ENCODE data around the gene IDH3B. TPM values are rescaled to one million over a fixed set of nuclear protein-coding genes. Genes with fewer than 3 reads are reported as not detected.

Gene IDH3B
- total and polyA plus RNA-seq, 2 of the 8 experiments (the other 6 are each of a cell fraction or from before 2014, with no cell fraction given) = 110 to 167 TPM

DNA sequence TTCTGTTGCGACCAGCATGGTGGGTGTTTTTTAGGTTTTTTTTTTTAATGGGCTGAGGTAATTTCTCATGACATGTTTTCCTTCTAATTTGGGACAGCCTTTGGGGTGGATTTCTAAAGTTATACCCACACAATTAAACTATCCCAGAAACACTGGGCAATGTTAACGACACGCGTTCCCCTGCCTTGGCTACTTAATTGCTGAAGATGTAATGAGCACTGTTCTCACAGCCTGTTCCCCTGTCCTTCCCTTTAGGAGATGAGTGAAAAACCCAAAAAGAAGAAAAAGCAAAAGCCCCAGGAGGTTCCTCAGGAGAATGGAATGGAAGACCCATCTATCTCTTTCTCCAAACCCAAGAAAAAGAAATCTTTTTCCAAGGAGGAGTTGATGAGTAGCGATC is 6.3 kb downstream of the IDH3B start:
- H3K23me2 ChIP-seq (ENCODE audit: low read depth, low read length) = peaks cover 10% of the 10 kb centered on the region
- H3K4me1 ChIP-seq (replicated peaks in 1 of 4; ENCODE audit: control insufficient read depth in 3 of 4, insufficient read depth in 4 of 4, low read length in 3 of 4) = peaks cover 0 to 5% (median 3%) of the 10 kb centered on the region in 4 experiments; a peak in 5 of 7 replicates
- H3K14ac ChIP-seq (ENCODE audit: insufficient read length) = no peak overlapping the region
- no peaks in the 10 kb centered on the region for H3K27me3 ChIP-seq (replicated peaks in 1 of 4; ENCODE audit: control insufficient read depth in 3 of 4, extremely low read depth in 1 of 4, insufficient read depth in 3 of 4, low read length in 3 of 4)
- FAIRE-seq (no peak), DNase-seq (ENCODE audit: low read depth in 1 of 2, low spot score in 2 of 2) (no peak)
- WGBS, 2 experiments (ENCODE audit: extremely low coverage in 1 of 2, insufficient coverage in 1 of 2, insufficient read length in 1 of 2, insufficient replicate concordance in 2 of 2, low coverage in 1 of 2, low lambda C conversion rate in 2 of 2, missing lambda C conversion rate in 1 of 2) = 95% methylated on average over 5 of the region's 5 CpGs; no CpG with 5 or more reads in 1 of the 2 experiments
- no peak overlapping the region for H3K4me3 ChIP-seq (ENCODE audit: extremely low read depth in 1 of 4, insufficient read depth in 2 of 4, low read depth in 3 of 4, low read length in 4 of 4)
- POLR2A ChIA-PET (ENCODE audit: partially characterized antibody) = interaction anchor here (1.3 to 28.5 kb wide), 5 partner anchors 8 to 187 kb away, joined by 4 to 463 read pairs (median 18); partner anchors contain the start of genes IDH3B, NOP56 and SNRPB
- H3K79me1 ChIP-seq (ENCODE audit: low read depth, low read length) = peaks cover 9% of the 10 kb centered on the region
- no peak overlapping the region for H3K9ac ChIP-seq (replicated peaks in 1 of 4; ENCODE audit: extremely low read depth in 1 of 4, low read depth in 3 of 4, low read length in 3 of 4)
- H3K36me3 ChIP-seq (ENCODE audit: control insufficient read depth in 2 of 4, insufficient read depth in 4 of 4, low read length in 3 of 4) = peaks cover 41 to 91% (median 69%) of the 10 kb centered on the region in 4 experiments
- H4K8ac ChIP-seq (ENCODE audit: extremely low read depth, insufficient read depth, low read length) = no peak overlapping the region
- no peak overlapping the region for H2BK20ac ChIP-seq (ENCODE audit: low read length)
- H2BK15ac ChIP-seq (ENCODE audit: low read length) = no peak overlapping the region
- H2BK5ac ChIP-seq (ENCODE audit: low read depth, low read length) = no peak overlapping the region
- no peak overlapping the region for H3K18ac ChIP-seq (ENCODE audit: extremely low read depth, low read length)
- no peak overlapping the region for H4K91ac ChIP-seq (replicated peaks; ENCODE audit: insufficient read length, low read length)
- no peak overlapping the region for H3K4ac ChIP-seq (replicated peaks; ENCODE audit: insufficient read length, low read depth, low read length)
- no peak overlapping the region for H3K56ac ChIP-seq (replicated peaks; ENCODE audit: insufficient read length, low read depth, low read length)
- no peaks in the 10 kb centered on the region for H3K9me3 ChIP-seq (ENCODE audit: insufficient read depth in 2 of 2, low read depth in 1 of 2, low read length in 1 of 2)
- no peak overlapping the region for H2BK120ac ChIP-seq (replicated peaks; ENCODE audit: low read depth, low read length)
- H2AFZ ChIP-seq (ENCODE audit: low read length) = no peak overlapping the region
- no peak overlapping the region for H3K27ac ChIP-seq (ENCODE audit: low read depth, low read length)
- H4K20me1 ChIP-seq (replicated peaks in 1 of 2; ENCODE audit: control insufficient read depth in 1 of 2, insufficient read depth in 2 of 2, low read length in 2 of 2) = peaks cover 40 to 47% of the 10 kb centered on the region in 2 experiments
- no peak overlapping the region for H2AK5ac ChIP-seq (ENCODE audit: low read depth, low read length)
- H4K5ac ChIP-seq (ENCODE audit: insufficient read length, low read depth, low read length) = no peak overlapping the region
- H2BK12ac ChIP-seq (ENCODE audit: low read depth, low read length) = no peak overlapping the region
- CTCF ChIA-PET (ENCODE audit: partially characterized antibody) = interaction anchor here (0.6 to 2.1 kb wide), 3 partner anchors 30 to 641 kb away, joined by 3 to 5 read pairs (median 3); no protein-coding TSS in a partner anchor
- peaks cover 19 to 32% of the 10 kb centered on the region in 2 experiments for H3K79me2 ChIP-seq (ENCODE audit: control insufficient read depth in 1 of 2, insufficient read depth in 2 of 2, low read length in 2 of 2)
- H3K4me2 ChIP-seq (ENCODE audit: insufficient read depth in 1 of 2, low read depth in 2 of 2, low read length in 2 of 2) = no peak overlapping the region
- H3K23ac ChIP-seq (ENCODE audit: insufficient read length) = no peak overlapping the region
- no peak for TF ChIP-seq USF2 (IDR thresholded peaks at IDR 0.05; ENCODE audit: low read length)
- no peak for TF ChIP-seq MAX (IDR thresholded peaks at IDR 0.05)
- no peak for TF ChIP-seq SP4 (IDR thresholded peaks at IDR 0.05; ENCODE audit: low read length)
- no peak for TF ChIP-seq TAF1 (IDR thresholded peaks at IDR 0.05; ENCODE audit: low read depth, low read length)
- no peak for TF ChIP-seq CHD1 (IDR thresholded peaks at IDR 0.05; ENCODE audit: low read depth, low read length)
- TF ChIP-seq, protein P1, sequence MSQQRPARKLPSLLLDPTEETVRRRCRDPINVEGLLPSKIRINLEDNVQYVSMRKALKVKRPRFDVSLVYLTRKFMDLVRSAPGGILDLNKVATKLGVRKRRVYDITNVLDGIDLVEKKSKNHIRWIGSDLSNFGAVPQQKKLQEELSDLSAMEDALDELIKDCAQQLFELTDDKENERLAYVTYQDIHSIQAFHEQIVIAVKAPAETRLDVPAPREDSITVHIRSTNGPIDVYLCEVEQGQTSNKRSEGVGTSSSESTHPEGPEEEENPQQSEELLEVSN (IDR thresholded peaks at IDR 0.05) = no peak
- TF ChIP-seq BRCA1 (IDR thresholded peaks at IDR 0.05; ENCODE audit: low read depth, low read length) = no peak
- no peak for TF ChIP-seq SIN3A (conservative IDR thresholded peaks at IDR 0.05 in 1 of 2, IDR thresholded peaks at IDR 0.05 in 1 of 2; ENCODE audit: low read depth in 1 of 2, low read length in 2 of 2)
- no peak for TF ChIP-seq KDM1A (IDR thresholded peaks at IDR 0.05; ENCODE audit: borderline replicate concordance, low read length)
- TF ChIP-seq CBX8 (IDR thresholded peaks at IDR 0.05; ENCODE audit: borderline replicate concordance, low read depth, low read length) = no peak
- TF ChIP-seq PHF8 (conservative IDR thresholded peaks at IDR 0.05; ENCODE audit: low read depth, low read length) = no peak
- TF ChIP-seq YY1 (IDR thresholded peaks at IDR 0.05; ENCODE audit: low read depth, low read length) = no peak

Data from H1 (cell line).